Right atrium auricular region (tissue), 2 donors: ENCODE results near the gene PMP22. TPM values are rescaled to one million over a fixed set of nuclear protein-coding genes. Genes with fewer than 3 reads are reported as not detected.

Experiments used
- DNase-seq: peaks from one replicate; pipeline ENCODE4 v3.0.0-alpha.2; 2019; ENCODE audit warnings: low spot score
- H3K27ac ChIP-seq, 2 donors: fragments of 200-600 bp; sonication (generic); 1 replicate in 1 of 2; 2 replicates in 1 of 2; pipeline ENCODE4 v1.5.1; 2016 to 2019
- H3K27me3 ChIP-seq, 2 donors: fragments of 200-600 bp; sonication (generic); one replicate each; pipeline versions ENCODE4 v1.5.1 to v1.6.0; 2017 to 2019
- H3K36me3 ChIP-seq: fragments of 200-600 bp; sonication (generic); one replicate; pipeline ENCODE4 v1.5.1; 2016
- H3K4me1 ChIP-seq, 2 donors: fragments of 200-600 bp; sonication (generic); one replicate each; pipeline versions ENCODE4 v1.5.1 to v1.6.0; 2017 to 2019
- H3K4me3 ChIP-seq, 2 donors: fragments of 200-600 bp; sonication (generic); 1 replicate in 1 of 2; 2 replicates in 1 of 2; pipeline ENCODE4 v1.5.1; 2017 to 2019; ENCODE audit warnings: mild to moderate bottlenecking in 1 of 2, moderate library complexity in 1 of 2
- H3K9me3 ChIP-seq, 2 donors: fragments of 200-600 bp; sonication (generic); one replicate each; pipeline ENCODE4 v1.5.1; 2019
- CTCF ChIP-seq, 2 donors: fragments of 200-600 bp; sonication (generic); IDR thresholded peaks; one replicate each; pipeline ENCODE4 v1.5.1; 2019; ENCODE audit warnings: antibody characterized with exemption in 2 of 2
- total RNA-seq, 2 donors: library from RNA; depleted of rRNA; stranded (reverse); fragments of >200 nt; gene quantifications; one replicate each; pipeline ENCODE4 v1.1.0, GENCODE V29; 2016

PMP22 gene
- total RNA-seq, 2 donors from 2014 or later = 160 to 164 TPM

GRCh38 chr17:15249487-15249886 lies 15.6 kb downstream of the PMP22 start:
- DNase-seq = no peak
- Histone ChIP-seq H3K4me1 (peaks cover 0 to 93% of the 10 kb centered on the region in 2 donors), H3K36me3 (peaks cover 81% of the 10 kb centered on the region), H3K4me3 (no peak overlapping the region), H3K27me3 (no peaks in the 10 kb centered on the region), H3K27ac (no peak overlapping the region), H3K9me3 (no peaks in the 10 kb centered on the region)
- no peak for TF ChIP-seq CTCF (IDR thresholded peaks at IDR 0.05)

- no peaks in the 10 kb centered on the region for H3K27me3 ChIP-seq
- DNase-seq = peak; percentile 42
- H3K4me1 ChIP-seq = peaks cover 0 to 82% of the 10 kb centered on the region in 2 donors
- no peak overlapping the region for H3K4me3 ChIP-seq
- H3K9me3 ChIP-seq = no peaks in the 10 kb centered on the region
- peaks cover 66% of the 10 kb centered on the region for H3K36me3 ChIP-seq
- TF ChIP-seq CTCF (IDR thresholded peaks at IDR 0.05) = peak in 1 of 2 donors; percentile 30
- peak overlapping the region; percentile 41 to 46 for H3K27ac ChIP-seq
Measured at GRCh38 chr17:15247891-15248529, 17.1 kb downstream of the PMP22 start.

GRCh38 chr17:15245054-15245453 lies 20.1 kb downstream of the PMP22 start:
- no peaks in the 10 kb centered on the region for H3K9me3 ChIP-seq
- no peak for TF ChIP-seq CTCF (IDR thresholded peaks at IDR 0.05)
- H3K4me1 ChIP-seq = peaks cover 0 to 66% of the 10 kb centered on the region in 2 donors
- H3K27ac ChIP-seq = peak overlapping the region in 1 of 2 donors; percentile 24
- H3K27me3 ChIP-seq = no peaks in the 10 kb centered on the region
- DNase-seq = peak; percentile 30
- H3K36me3 ChIP-seq = peaks cover 38% of the 10 kb centered on the region
- H3K4me3 ChIP-seq = no peak overlapping the region

- H3K27me3 ChIP-seq = no peaks in the 10 kb centered on the region
- H3K4me1 ChIP-seq = peaks cover 0 to 58% of the 10 kb centered on the region in 2 donors
- H3K4me3 ChIP-seq = no peak overlapping the region
- peaks cover 43% of the 10 kb centered on the region for H3K36me3 ChIP-seq
- TF ChIP-seq CTCF (IDR thresholded peaks at IDR 0.05) = no peak
- no peaks in the 10 kb centered on the region for H3K9me3 ChIP-seq
- peak overlapping the region; percentile 24 to 41 for H3K27ac ChIP-seq
- DNase-seq = peak; percentile 48
Measured at GRCh38 chr17:15240644-15241043, 24.5 kb downstream of the PMP22 start.

- Histone ChIP-seq H3K27ac (no peak overlapping the region), H3K4me3 (no peak overlapping the region), H3K9me3 (no peaks in the 10 kb centered on the region), H3K27me3 (no peaks in the 10 kb centered on the region), H3K4me1 (peaks cover 0 to 57% of the 10 kb centered on the region in 2 donors), H3K36me3 (peaks cover 53% of the 10 kb centered on the region)
- no peak for DNase-seq
- TF ChIP-seq CTCF (IDR thresholded peaks at IDR 0.05) = no peak
Measured at GRCh38 chr17:15239491-15239890, 25.6 kb downstream of the PMP22 start.
